Uterus (tissue), 4 donors: ENCODE measurements around the gene ELMO2. TPM values are rescaled to one million over a fixed set of nuclear protein-coding genes. Genes with fewer than 3 reads are reported as not detected.

ENCODE experiments used
- DNase-seq, 2 donors: peaks; one replicate each; pipeline ENCODE4 v3.0.0-alpha.2; 2019 to 2020
- H3K27ac ChIP-seq, 2 donors: fragments of 200-600 bp; sonication (generic); 1 replicate in 1 of 2; 2 replicates in 1 of 2; pipeline ENCODE4 v1.5.1; 2016 to 2018
- H3K27me3 ChIP-seq, 2 donors: fragments of 200-600 bp; sonication (generic); one replicate each; pipeline ENCODE4 v1.5.1; 2018 to 2019; ENCODE audit warnings: control low read depth in 1 of 2
- H3K36me3 ChIP-seq, 2 donors: fragments of 200-600 bp; sonication (generic); one replicate each; pipeline ENCODE4 v1.5.1; 2019; ENCODE audit warnings: control low read depth in 1 of 2
- H3K4me1 ChIP-seq, 2 donors: fragments of 200-600 bp; sonication (generic); one replicate each; pipeline ENCODE4 v1.5.1; 2018 to 2019; ENCODE audit warnings: control low read depth in 1 of 2
- H3K4me3 ChIP-seq, 2 donors: fragments of 200-600 bp; sonication (generic); 1 replicate in 1 of 2; 2 replicates in 1 of 2; pipeline ENCODE4 v1.5.1; 2018 to 2019; ENCODE audit warnings: mild to moderate bottlenecking in 1 of 2
- H3K9me3 ChIP-seq, 2 donors: fragments of 200-600 bp; sonication (generic); one replicate each; pipeline ENCODE4 v1.5.1; 2019; ENCODE audit warnings: control low read depth in 1 of 2
- POLR2A ChIP-seq, 2 donors: fragments of 450-650 bp; IDR thresholded peaks; one replicate each; pipeline ENCODE4 v1.6.1; 2016; ENCODE audit warnings: antibody characterized with exemption in 2 of 2, mild to moderate bottlenecking in 1 of 2, moderate library complexity in 1 of 2
- intact Hi-C: fragments of 100-400 bp; cut with DNase I; formaldehyde crosslinking; loops from one replicate; pipeline ENCODE4 v1.15.1; 2023; ENCODE audit warnings: low total_unique reads
- total RNA-seq, 4 donors: library from RNA; depleted of rRNA in 3 of 4; stranded (reverse); fragments of >200 nt in 3 of 4; gene quantifications; one replicate each; pipeline versions ENCODE4 v1.1.0 to v1.2.4, GENCODE V29; 2014 to 2023
- TF ChIP-seq, protein P1 (sequence below), 4 experiments: fragments of 200-600 bp in 2 of 4; fragments of 450-650 bp in 2 of 4; sonication (generic) in 2 of 4; IDR thresholded peaks; one replicate each; pipeline ENCODE4 v1.5.1; 2016 to 2019; ENCODE audit warnings: antibody characterized with exemption in 4 of 4, mild to moderate bottlenecking in 2 of 4, moderate library complexity in 1 of 4
- donor health status: DM: yes; HTN: yes; CAD: no.

The ELMO2 gene
- total RNA-seq, 4 donors from 2014 or later, result 18.5 to 112 (median 57.2) TPM

DNA sequence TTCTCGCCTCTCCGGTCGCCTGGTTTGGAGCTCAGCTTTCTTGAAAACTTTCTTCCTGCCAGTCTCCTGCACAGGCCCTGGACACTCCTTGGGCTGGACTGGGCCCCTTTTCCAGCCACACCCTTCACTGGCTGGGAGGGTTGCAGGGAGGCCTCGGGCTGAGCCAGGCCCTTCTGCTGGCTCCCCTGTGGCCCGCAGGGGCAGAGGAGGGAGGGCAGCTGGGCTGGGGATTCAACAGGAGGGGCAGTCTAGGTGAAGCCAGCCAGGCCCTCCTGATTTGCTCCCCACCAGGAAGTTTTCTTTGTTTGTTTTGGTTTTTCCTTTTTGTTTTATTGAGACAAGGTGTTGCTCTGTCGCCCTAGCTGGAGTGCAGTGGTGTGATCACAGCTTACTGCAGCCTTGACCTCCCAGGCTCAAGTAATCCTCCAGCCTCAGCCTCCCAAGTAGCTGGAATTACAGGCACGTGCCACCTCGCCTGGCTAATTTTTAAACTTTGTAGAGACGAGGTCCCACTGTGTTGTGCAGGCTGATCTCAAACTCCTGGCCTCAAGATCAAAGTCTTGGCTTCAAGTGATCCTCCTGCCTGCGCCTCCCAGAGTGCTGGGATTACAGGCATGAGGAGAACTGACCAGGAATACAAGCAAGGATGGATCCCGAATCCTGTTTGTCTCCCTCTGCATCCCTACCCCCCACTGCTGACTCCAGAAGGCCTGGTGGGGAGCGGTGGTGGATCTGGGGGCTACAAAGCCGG is 74.6 kb downstream of the ELMO2 start:
- intact Hi-C loops, result no loop called here

DNA sequence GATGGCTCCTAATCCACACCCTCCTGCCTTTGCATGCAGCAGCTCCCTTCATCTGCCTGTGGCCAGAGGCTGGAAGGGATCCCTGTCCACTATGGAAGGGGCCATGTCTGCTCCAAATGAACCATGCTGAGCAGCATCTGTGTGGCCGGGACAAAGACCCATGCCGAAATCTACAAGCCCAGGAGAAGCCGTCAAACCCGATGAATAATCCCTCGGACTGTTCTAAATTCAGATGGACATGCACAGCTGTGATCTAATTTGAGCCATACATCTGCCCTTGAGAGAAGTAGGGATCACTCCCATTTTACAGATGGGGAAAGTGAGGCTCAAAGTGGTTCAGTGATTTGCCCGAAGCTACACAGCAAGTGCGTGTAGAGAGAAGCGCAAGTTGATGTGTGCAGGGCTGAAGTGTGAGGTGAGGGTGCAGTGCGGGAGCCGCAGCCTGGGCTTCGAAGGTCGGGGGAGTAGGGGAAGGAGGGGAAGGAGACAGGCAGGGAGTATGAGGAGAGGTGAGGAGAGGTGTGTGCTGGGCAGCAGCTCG is 75.5 kb downstream of the ELMO2 start:
- H3K36me3 ChIP-seq, result no peaks in the 10 kb centered on the region
- TF ChIP-seq, protein P1, sequence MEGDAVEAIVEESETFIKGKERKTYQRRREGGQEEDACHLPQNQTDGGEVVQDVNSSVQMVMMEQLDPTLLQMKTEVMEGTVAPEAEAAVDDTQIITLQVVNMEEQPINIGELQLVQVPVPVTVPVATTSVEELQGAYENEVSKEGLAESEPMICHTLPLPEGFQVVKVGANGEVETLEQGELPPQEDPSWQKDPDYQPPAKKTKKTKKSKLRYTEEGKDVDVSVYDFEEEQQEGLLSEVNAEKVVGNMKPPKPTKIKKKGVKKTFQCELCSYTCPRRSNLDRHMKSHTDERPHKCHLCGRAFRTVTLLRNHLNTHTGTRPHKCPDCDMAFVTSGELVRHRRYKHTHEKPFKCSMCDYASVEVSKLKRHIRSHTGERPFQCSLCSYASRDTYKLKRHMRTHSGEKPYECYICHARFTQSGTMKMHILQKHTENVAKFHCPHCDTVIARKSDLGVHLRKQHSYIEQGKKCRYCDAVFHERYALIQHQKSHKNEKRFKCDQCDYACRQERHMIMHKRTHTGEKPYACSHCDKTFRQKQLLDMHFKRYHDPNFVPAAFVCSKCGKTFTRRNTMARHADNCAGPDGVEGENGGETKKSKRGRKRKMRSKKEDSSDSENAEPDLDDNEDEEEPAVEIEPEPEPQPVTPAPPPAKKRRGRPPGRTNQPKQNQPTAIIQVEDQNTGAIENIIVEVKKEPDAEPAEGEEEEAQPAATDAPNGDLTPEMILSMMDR (IDR thresholded peaks at IDR 0.05), result no peak
- TF ChIP-seq POLR2A (IDR thresholded peaks at IDR 0.05), result no peak
- H3K27me3 ChIP-seq, result no peaks in the 10 kb centered on the region
- no peaks in the 10 kb centered on the region for H3K4me1 ChIP-seq
- no peak overlapping the region for H3K27ac ChIP-seq
- H3K9me3 ChIP-seq, result no peaks in the 10 kb centered on the region
- no peak for DNase-seq
- H3K4me3 ChIP-seq, result no peak overlapping the region
- intact Hi-C loops, result no loop called here

More for the DNA sequence above, 74.6 kb downstream of the ELMO2 start:
- H3K27ac ChIP-seq, result no peak overlapping the region
- H3K27me3 ChIP-seq, result no peaks in the 10 kb centered on the region
- H3K36me3 ChIP-seq, result no peaks in the 10 kb centered on the region
- no peak for TF ChIP-seq POLR2A (IDR thresholded peaks at IDR 0.05)
- TF ChIP-seq, protein P1 (IDR thresholded peaks at IDR 0.05), result no peak
- no peak for DNase-seq
- no peaks in the 10 kb centered on the region for H3K9me3 ChIP-seq
- no peaks in the 10 kb centered on the region for H3K4me1 ChIP-seq
- H3K4me3 ChIP-seq, result no peak overlapping the region

DNA sequence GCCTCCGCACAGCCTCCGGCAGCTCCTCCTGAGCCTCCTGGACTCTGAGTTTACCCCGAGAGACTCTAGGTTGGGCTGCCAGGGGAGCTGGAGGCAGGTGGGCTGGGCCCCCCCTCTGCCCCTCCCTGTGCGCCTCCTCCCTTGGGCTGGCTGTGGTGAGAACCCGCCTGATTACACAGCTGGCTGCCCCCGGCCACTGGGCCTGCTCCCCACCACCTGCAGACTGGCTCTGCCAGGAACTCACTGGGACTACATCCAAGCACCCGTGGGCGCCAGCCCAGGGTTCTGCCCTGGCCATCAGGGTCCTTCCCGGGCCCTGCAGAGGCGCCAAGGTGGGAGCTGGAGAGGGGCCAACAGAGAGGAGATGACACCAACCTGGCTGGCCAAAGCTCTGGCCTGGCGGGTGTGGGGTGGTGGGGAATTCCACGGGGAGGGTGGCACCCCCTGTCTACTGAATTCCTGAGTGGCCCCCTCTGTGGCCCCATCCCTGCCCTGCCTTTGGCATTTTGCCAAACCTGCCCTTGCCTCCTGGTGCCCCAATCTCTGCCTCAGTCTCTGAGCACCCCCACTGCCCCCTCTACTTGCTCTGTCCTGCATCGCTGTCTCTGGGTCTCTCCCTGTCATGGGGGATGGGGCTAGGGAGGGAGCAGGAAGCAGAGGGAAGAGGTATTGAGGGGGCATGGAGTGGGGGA is 76.2 kb downstream of the ELMO2 start:
- intact Hi-C loops, result no loop called here
- no peak overlapping the region for H3K4me3 ChIP-seq
- no peak for DNase-seq
- H3K9me3 ChIP-seq, result no peaks in the 10 kb centered on the region
- no peaks in the 10 kb centered on the region for H3K36me3 ChIP-seq
- H3K27ac ChIP-seq, result no peak overlapping the region
- no peaks in the 10 kb centered on the region for H3K4me1 ChIP-seq
- no peaks in the 10 kb centered on the region for H3K27me3 ChIP-seq
- TF ChIP-seq POLR2A (IDR thresholded peaks at IDR 0.05), result no peak
- TF ChIP-seq, protein P1 (IDR thresholded peaks at IDR 0.05), result no peak

DNA sequence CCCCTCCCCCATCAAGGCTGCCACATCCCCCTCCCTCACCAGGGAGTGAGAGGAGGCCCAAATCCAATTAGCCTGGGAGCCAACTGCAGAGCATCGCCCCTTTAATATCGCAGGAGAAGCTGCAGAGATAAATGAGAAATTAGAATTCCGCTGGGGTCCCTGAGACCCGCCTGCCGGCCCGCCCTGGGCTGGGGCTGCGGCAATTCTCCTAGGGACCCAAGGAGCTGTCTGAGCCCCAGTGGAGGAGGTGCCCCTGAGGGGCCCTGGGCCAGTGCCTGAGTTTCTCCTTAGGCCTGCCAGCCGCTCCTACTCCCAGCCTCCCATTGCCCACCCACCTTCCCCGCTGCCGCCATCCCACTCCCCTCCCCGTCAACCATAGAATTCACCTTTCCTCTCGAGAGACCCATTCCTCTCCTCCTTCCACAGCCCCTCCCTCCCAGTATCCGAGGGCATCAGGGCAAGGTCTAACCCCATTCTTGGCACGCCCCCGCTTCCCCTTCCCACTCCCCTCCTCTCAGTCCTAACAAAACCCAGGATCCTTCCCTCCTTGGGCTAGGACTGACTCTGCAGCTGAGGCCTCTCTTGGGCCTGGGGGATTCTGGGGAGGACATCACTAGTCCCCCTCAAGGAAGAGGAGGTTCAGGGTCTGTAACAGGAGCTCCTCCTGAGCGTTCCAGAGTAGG is 78.1 kb downstream of the ELMO2 start:
- no peak overlapping the region for H3K27ac ChIP-seq
- no peaks in the 10 kb centered on the region for H3K36me3 ChIP-seq
- H3K9me3 ChIP-seq, result no peaks in the 10 kb centered on the region
- no peaks in the 10 kb centered on the region for H3K4me1 ChIP-seq
- DNase-seq, result no peak
- no peaks in the 10 kb centered on the region for H3K27me3 ChIP-seq
- intact Hi-C loops, result no loop called here
- H3K4me3 ChIP-seq, result no peak overlapping the region
- TF ChIP-seq, protein P1 (IDR thresholded peaks at IDR 0.05), result no peak
- TF ChIP-seq POLR2A (IDR thresholded peaks at IDR 0.05), result no peak
